ENCODE measurements around the gene STOX2. TPM values are rescaled to one million over a fixed set of nuclear protein-coding genes. Genes with fewer than 3 reads are reported as not detected.

STOX2 gene
- total RNA-seq, 2 donors from 2014 or later: 0.37 TPM; not detected in 1

DNA sequence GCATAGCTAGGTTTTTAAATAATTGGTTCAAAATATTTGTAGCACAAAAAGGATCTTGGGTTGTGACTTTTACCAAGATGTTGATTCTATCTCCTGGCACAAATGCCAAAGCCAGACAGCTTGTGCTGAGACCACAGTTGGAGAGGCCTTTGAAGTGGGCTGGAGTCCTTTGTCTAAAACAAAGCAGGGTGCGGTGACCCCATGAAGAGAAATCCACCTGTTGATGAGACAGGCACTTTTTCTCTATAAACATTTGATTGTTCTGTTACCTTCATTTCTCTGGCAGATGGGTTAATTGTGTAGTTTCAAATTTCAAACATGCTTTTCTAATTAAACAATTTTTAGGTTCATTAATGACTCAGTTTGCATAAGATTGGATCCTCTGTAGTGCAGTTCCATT, 56.7 kb downstream of the STOX2 start:
- Mint-ChIP-seq H3K4me1 (no peaks in the 10 kb centered on the region), H3K36me3 (ENCODE audit: low read depth) (no peaks in the 10 kb centered on the region), H3K27ac (no peak overlapping the region), H3K4me3 (no peak overlapping the region), H3K27me3 (peaks cover 39% of the 10 kb centered on the region)
- DNase-seq (no peak), ATAC-seq (no peak)
- no peaks in the 10 kb centered on the region for H3K9me3 ChIP-seq (ENCODE audit: control insufficient read depth, low read length, poor library complexity, severe bottlenecking)

DNA sequence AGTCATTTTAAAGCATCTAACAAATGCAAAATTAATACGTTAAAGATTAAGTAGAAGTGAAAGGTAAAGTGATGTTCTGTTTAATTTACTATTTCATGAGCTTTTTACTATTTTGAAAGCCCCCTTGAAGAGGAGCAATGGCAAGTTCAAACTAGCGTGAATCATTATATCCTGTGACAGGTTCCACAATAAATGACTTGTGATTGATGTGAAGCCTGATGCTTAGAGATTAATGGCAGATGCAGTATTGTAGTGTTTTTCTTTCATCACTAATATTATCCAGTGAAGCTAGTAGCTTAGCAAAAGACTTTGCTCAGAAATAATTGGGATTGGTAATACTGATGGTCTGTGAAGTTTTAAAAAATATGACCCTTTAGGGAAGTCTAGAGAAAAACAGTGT, 57.3 kb downstream of the STOX2 start:
- no peaks in the 10 kb centered on the region for H3K4me1 Mint-ChIP-seq
- no peak overlapping the region for H3K27ac Mint-ChIP-seq
- H3K27me3 Mint-ChIP-seq: peaks cover 43% of the 10 kb centered on the region
- DNase-seq (no peak), ATAC-seq (no peak)
- H3K9me3 ChIP-seq (ENCODE audit: control insufficient read depth, low read length, poor library complexity, severe bottlenecking): no peaks in the 10 kb centered on the region
- no peak overlapping the region for H3K4me3 Mint-ChIP-seq
- no peaks in the 10 kb centered on the region for H3K36me3 Mint-ChIP-seq (ENCODE audit: low read depth)

DNA sequence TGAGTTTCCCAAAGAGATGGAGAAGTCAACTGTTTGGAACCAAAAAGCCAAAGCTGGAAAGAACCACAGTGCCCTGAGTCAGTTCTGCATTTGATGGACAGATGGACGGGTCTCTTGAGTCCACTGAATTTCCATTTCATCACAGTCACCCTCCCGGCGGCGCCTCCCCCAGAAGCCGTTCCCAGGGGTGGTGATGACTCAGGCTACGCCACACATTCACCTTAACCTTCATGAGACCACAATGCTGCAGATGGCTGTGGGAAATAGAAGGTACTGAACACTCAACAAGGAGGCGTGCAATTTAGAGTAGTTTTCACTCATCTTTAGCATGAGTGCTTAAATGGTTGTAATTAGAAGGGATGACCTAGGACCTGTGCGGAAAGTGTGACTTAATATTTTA, 61.3 kb downstream of the STOX2 start:
- Mint-ChIP-seq H3K27me3 (peaks cover 63% of the 10 kb centered on the region), H3K36me3 (ENCODE audit: low read depth) (no peaks in the 10 kb centered on the region), H3K4me1 (no peaks in the 10 kb centered on the region), H3K27ac (no peak overlapping the region), H3K4me3 (no peak overlapping the region)
- ATAC-seq: no peak
- no peaks in the 10 kb centered on the region for H3K9me3 ChIP-seq (ENCODE audit: control insufficient read depth, low read length, poor library complexity, severe bottlenecking)
- DNase-seq: no peak

DNA sequence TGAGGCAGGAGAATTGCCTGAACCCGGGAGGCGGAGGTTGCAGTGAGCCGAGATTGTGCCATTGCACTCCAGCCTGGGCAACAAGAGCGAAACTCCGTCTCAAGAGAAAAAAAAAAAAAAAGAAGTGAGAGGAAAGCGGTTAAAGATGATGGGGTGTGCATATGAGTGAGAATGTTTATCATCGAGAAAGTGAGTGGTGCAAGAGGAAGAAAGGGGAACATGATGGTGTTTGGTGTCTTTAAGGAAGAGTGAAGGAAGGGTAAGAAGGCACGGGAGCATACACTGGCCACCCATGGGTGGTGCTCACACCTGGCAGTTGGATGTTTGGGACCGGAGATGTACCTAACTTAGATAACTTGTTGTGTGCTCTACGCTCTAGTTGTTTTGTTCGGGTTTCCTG, 62.2 kb downstream of the STOX2 start:
- no peaks in the 10 kb centered on the region for H3K36me3 Mint-ChIP-seq (ENCODE audit: low read depth)
- no peak overlapping the region for H3K27ac Mint-ChIP-seq
- DNase-seq: no peak
- no peak for ATAC-seq
- peaks cover 61% of the 10 kb centered on the region for H3K27me3 Mint-ChIP-seq
- no peak overlapping the region for H3K4me3 Mint-ChIP-seq
- H3K4me1 Mint-ChIP-seq: no peaks in the 10 kb centered on the region
- no peaks in the 10 kb centered on the region for H3K9me3 ChIP-seq (ENCODE audit: control insufficient read depth, low read length, poor library complexity, severe bottlenecking)

DNA sequence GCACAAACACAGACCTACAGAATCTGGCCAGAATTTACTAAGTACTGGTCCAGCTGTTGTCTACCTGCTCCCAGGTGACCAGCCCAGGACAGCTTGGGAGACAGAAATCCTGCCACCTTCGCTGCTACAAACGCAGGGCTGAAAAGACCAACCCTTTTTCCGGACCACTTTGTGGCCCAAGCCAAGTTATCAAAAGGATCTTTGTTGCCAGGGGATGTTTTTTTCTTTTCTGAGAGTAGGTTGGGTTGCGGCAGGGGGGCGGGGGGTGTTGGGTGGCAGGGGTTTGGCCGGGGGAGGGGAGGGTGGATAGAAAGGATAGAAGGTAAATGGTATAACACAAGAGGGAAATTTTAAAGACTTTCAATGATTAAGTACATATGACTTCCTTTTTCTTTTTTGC, 63.4 kb downstream of the STOX2 start:
- Mint-ChIP-seq H3K4me3 (no peak overlapping the region), H3K4me1 (no peaks in the 10 kb centered on the region), H3K27me3 (peaks cover 61% of the 10 kb centered on the region), H3K36me3 (ENCODE audit: low read depth) (no peaks in the 10 kb centered on the region), H3K27ac (no peak overlapping the region)
- DNase-seq (no peak), ATAC-seq (no peak)
- H3K9me3 ChIP-seq (ENCODE audit: control insufficient read depth, low read length, poor library complexity, severe bottlenecking): no peaks in the 10 kb centered on the region

DNA sequence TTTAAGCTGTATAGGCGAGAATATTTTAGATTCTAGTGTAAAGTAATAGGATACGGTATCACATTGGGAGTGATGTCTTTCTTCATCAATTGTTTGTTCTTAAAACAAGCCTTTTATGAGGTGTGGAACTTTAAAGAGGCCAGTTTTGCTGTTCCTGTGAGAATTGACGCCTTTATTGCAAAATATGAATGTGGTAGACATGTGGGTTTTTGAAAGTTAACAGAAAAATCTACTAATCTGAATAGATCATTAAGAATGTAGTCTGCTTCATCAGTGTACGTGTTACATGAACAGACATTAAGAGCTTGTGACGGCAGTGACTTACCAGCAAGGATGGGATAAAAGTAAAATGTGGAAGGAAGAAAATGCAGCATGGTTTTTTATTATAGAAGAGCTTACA, 63.8 kb downstream of the STOX2 start:
- Mint-ChIP-seq H3K4me1 (no peaks in the 10 kb centered on the region), H3K4me3 (no peak overlapping the region), H3K27me3 (peaks cover 57% of the 10 kb centered on the region), H3K27ac (no peak overlapping the region), H3K36me3 (ENCODE audit: low read depth) (no peaks in the 10 kb centered on the region)
- ATAC-seq (no peak), DNase-seq (no peak)
- no peaks in the 10 kb centered on the region for H3K9me3 ChIP-seq (ENCODE audit: control insufficient read depth, low read length, poor library complexity, severe bottlenecking)

DNA sequence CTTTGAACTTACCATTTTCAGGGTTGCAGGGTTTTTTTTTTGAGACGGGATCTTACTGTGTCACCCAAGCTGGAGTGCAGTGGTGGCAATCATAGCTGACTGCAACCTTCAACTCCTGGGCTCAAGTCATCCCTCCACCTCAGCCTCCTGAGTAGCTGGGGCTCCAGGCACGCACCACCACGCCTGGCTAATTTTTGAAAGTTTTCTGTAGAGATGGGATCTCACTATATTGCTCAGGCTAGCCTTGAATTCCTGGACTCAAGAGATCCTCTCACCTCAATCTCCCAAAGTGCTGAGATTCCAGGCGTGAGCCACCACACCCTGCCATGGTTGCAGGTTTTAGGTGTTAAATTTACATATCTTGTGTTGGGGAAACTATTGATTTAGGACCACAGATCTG, 64.5 kb downstream of the STOX2 start:
- H3K4me1 Mint-ChIP-seq: no peaks in the 10 kb centered on the region
- H3K4me3 Mint-ChIP-seq: no peak overlapping the region
- no peaks in the 10 kb centered on the region for H3K36me3 Mint-ChIP-seq (ENCODE audit: low read depth)
- ATAC-seq (no peak), DNase-seq (no peak)
- no peaks in the 10 kb centered on the region for H3K9me3 ChIP-seq (ENCODE audit: control insufficient read depth, low read length, poor library complexity, severe bottlenecking)
- no peak overlapping the region for H3K27ac Mint-ChIP-seq
- H3K27me3 Mint-ChIP-seq: peaks cover 51% of the 10 kb centered on the region

GRCh38 chr4:183971929-183972490, 66.9 kb downstream of the STOX2 start:
- no peak for DNase-seq
- no peak for ATAC-seq
- H3K27me3 Mint-ChIP-seq: peaks cover 28% of the 10 kb centered on the region
- no peaks in the 10 kb centered on the region for H3K4me1 Mint-ChIP-seq
- H3K27ac Mint-ChIP-seq: no peak overlapping the region
- H3K9me3 ChIP-seq (ENCODE audit: control insufficient read depth, low read length, poor library complexity, severe bottlenecking): no peaks in the 10 kb centered on the region
- no peaks in the 10 kb centered on the region for H3K36me3 Mint-ChIP-seq (ENCODE audit: low read depth)
- H3K4me3 Mint-ChIP-seq: no peak overlapping the region

DNA sequence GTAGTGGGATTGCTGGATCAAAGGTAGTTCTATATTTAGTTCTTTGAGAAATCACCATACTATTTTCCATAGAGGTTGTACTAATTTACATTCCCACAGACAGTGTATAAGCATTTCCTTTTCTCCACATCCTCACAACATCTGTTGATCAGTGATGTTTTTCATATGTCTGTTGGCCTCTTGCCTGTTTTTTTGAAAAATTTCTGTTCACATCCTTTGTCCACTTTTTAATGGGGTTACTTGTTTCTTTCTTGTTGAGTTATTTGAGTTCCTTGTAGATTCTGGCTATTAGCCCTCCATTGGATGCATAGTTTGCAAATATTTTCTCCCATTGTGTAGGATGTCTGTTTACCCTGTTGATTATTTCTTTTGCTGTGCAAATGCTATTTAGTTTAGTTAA, 72.6 kb downstream of the STOX2 start:
- H3K9me3 ChIP-seq (ENCODE audit: control insufficient read depth, low read length, poor library complexity, severe bottlenecking): no peaks in the 10 kb centered on the region
- no peak for ATAC-seq
- Mint-ChIP-seq H3K27me3 (peaks cover 6% of the 10 kb centered on the region), H3K27ac (no peak overlapping the region), H3K4me3 (no peak overlapping the region), H3K4me1 (no peaks in the 10 kb centered on the region), H3K36me3 (ENCODE audit: low read depth) (no peaks in the 10 kb centered on the region)
- DNase-seq: no peak

DNA sequence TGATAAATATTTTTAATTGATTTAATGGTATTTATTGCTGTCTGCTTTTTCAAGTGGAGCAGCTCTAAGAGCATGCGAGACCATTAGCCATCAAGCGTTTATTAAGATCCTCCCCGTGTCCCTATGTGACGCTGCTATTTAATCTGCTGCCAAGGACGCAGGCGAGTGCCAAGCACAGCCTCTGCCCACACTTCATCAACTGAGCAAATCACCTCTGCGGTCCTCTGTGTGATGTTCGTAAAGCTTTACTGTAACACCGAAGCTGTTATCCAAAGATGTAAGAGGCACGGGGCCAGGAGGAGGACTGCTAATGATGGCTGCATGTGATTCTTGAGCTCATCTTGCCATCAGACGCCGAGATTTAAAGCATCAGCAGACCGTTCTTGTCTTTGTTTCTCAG, 79.5 kb downstream of the STOX2 start:
- no peak for DNase-seq
- Mint-ChIP-seq H3K27me3 (peaks cover 10% of the 10 kb centered on the region), H3K4me3 (no peak overlapping the region), H3K36me3 (ENCODE audit: low read depth) (no peaks in the 10 kb centered on the region), H3K27ac (no peak overlapping the region), H3K4me1 (no peaks in the 10 kb centered on the region)
- no peaks in the 10 kb centered on the region for H3K9me3 ChIP-seq (ENCODE audit: control insufficient read depth, low read length, poor library complexity, severe bottlenecking)
- no peak for ATAC-seq

GRCh38 chr4:183985786-183986185, 80.7 kb downstream of the STOX2 start:
- DNase-seq (no peak), ATAC-seq (no peak)
- H3K36me3 Mint-ChIP-seq (ENCODE audit: low read depth): no peaks in the 10 kb centered on the region
- peaks cover 11% of the 10 kb centered on the region for H3K27me3 Mint-ChIP-seq
- H3K9me3 ChIP-seq (ENCODE audit: control insufficient read depth, low read length, poor library complexity, severe bottlenecking): no peaks in the 10 kb centered on the region
- H3K4me3 Mint-ChIP-seq: no peak overlapping the region
- no peak overlapping the region for H3K27ac Mint-ChIP-seq
- H3K4me1 Mint-ChIP-seq: no peaks in the 10 kb centered on the region

GRCh38 chr4:183986291-183986970, 81.3 kb downstream of the STOX2 start:
- Mint-ChIP-seq H3K4me3 (no peak overlapping the region), H3K27ac (no peak overlapping the region), H3K36me3 (ENCODE audit: low read depth) (no peaks in the 10 kb centered on the region), H3K4me1 (no peaks in the 10 kb centered on the region), H3K27me3 (peaks cover 11% of the 10 kb centered on the region)
- no peak for DNase-seq
- no peaks in the 10 kb centered on the region for H3K9me3 ChIP-seq (ENCODE audit: control insufficient read depth, low read length, poor library complexity, severe bottlenecking)
- no peak for ATAC-seq

DNA sequence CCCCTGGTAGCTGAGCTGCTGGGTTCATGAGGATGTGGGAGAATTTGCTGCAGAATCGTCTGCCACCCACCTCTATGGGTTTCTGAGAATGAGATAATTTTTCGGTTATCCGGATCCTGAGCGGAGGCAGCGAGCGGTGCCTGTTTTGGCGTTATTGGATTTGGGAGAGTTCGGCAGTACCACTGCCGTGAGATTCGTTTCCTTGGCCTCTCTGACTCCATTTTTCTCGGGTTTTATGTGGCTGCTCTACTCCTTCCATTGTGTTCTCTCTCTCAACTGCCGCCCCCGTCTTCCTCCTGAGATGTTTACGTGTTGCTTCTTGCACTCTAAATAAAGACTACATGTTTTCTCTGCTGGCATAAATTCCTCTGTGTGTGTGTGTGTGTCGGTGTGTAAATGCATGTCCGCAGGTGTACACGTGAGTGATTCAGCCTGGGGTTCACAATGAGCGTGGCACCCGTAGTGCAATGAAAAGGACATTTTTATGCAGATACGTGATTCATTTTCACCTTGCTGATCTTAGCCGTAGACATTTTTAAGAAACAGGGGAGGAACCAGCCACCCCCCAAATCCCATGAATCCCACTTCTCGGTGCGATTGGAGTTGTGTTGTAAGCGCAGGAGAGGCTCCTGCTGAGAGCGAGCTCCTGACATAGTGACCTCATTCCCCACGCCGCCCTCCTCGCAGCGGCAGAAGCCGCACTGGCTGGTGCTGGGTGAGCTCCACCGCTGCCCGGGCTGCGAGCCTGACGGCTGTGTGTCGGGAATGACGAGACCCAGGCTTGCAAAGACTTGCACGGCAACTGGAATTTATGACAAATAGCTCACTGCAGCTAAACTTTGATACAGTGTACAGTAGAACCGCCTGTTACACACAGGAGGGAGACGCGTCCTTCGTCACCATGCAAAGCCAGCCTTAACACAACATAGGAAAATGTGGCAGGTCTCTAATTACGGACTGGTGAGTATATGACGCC, 82.2 kb downstream of the STOX2 start:
- H3K36me3 Mint-ChIP-seq (ENCODE audit: low read depth): no peaks in the 10 kb centered on the region
- H3K4me1 Mint-ChIP-seq: no peaks in the 10 kb centered on the region
- H3K27me3 Mint-ChIP-seq: peaks cover 15% of the 10 kb centered on the region
- no peak for ATAC-seq
- H3K9me3 ChIP-seq (ENCODE audit: control insufficient read depth, low read length, poor library complexity, severe bottlenecking): no peaks in the 10 kb centered on the region
- H3K27ac Mint-ChIP-seq: no peak overlapping the region
- no peak overlapping the region for H3K4me3 Mint-ChIP-seq
- DNase-seq: no peak

Measured in T-helper 17 cell (primary cell).